NT2/D1 (cell line): ENCODE measurements around the gene SUN1.

ENCODE experiments used
- DNase-seq: peaks from one replicate; pipeline ENCODE4 v3.0.0-alpha.2; 2011; ENCODE audit warnings: low read depth, low spot score
- H3K27me3 ChIP-seq: 2 replicates; pipeline ENCODE4 v1.6.0; 2011; ENCODE audit warnings: mild to moderate bottlenecking; ENCODE audit not compliant: insufficient read length, insufficient read depth
- H3K36me3 ChIP-seq: 2 replicates; pipeline ENCODE4 v1.6.1; 2011; ENCODE audit warnings: mild to moderate bottlenecking, low read length, mixed read lengths; ENCODE audit not compliant: insufficient read depth, insufficient read length
- H3K4me1 ChIP-seq: 2 replicates; pipeline ENCODE4 v1.5.1; 2011; ENCODE audit not compliant: insufficient read depth, insufficient read length
- H3K4me3 ChIP-seq: 2 replicates; pipeline ENCODE4 v1.5.1; 2011; ENCODE audit warnings: low read depth; ENCODE audit not compliant: insufficient read length
- H3K9ac ChIP-seq: 2 replicates; pipeline ENCODE4 v1.6.0; 2011; ENCODE audit warnings: low read depth; ENCODE audit not compliant: insufficient read length
- H3K9me3 ChIP-seq: 2 replicates; pipeline ENCODE4 v1.5.1; 2011; ENCODE audit warnings: mild to moderate bottlenecking, low read length; ENCODE audit not compliant: insufficient read depth
- SUZ12 ChIP-seq: IDR thresholded peaks from 2 replicates; pipeline ENCODE4 v1.6.1; 2011; ENCODE audit not compliant: insufficient read length, insufficient read depth; ENCODE audit errors: extremely low read depth
- YY1 ChIP-seq: IDR thresholded peaks from 2 replicates; pipeline ENCODE4 v1.6.1; 2011; ENCODE audit not compliant: insufficient read length, insufficient read depth
- ZNF274 ChIP-seq: IDR thresholded peaks from 2 replicates; pipeline ENCODE4 v1.6.1; 2011; ENCODE audit warnings: mild to moderate bottlenecking, low read depth, low read length

The SUN1 gene

GRCh38 chr7:876077-876971 is 44.0 kb downstream of the SUN1 start, which contains the start of gene GET4:
Gene GET4, plus strand, starts transcription at chr7:876554. Its CDS starts 92 bp downstream, at chr7:876646.
- H3K9me3 ChIP-seq: peaks cover 4% of the 10 kb centered on the region; the same call in 1 of the 2 replicates
- no peaks in the 10 kb centered on the region for H3K27me3 ChIP-seq
- peak within 1 kb of the TSS; percentile 89 for H3K4me3 ChIP-seq
- no peak for TF ChIP-seq ZNF274
- no peak for TF ChIP-seq SUZ12
- peak; percentile 63 for TF ChIP-seq YY1
- DNase-seq: peak; percentile 98
- peaks cover 7% of the 10 kb centered on the region for H3K4me1 ChIP-seq
- H3K9ac ChIP-seq: peak within 1 kb of the TSS; percentile 96
- peaks cover 63% of the 10 kb centered on the region for H3K36me3 ChIP-seq

GRCh38 chr7:876972-877311 is 44.7 kb downstream of the SUN1 start:
- Histone ChIP-seq H3K36me3 (peaks cover 63% of the 10 kb centered on the region), H3K4me1 (peaks cover 8% of the 10 kb centered on the region), H3K27me3 (no peaks in the 10 kb centered on the region), H3K9ac (peak overlapping the region; percentile 96), H3K4me3 (peak overlapping the region; percentile 89), H3K9me3 (peaks cover 4% of the 10 kb centered on the region; the same call in 1 of the 2 replicates)
- DNase-seq: no peak
- TF ChIP-seq ZNF274: no peak
- TF ChIP-seq SUZ12: no peak
- TF ChIP-seq YY1: no peak

GRCh38 chr7:877312-878232 is 45.3 kb downstream of the SUN1 start:
- Histone ChIP-seq H3K9ac (peak overlapping the region; percentile 96), H3K9me3 (peaks cover 4% of the 10 kb centered on the region; the same call in 1 of the 2 replicates), H3K36me3 (peaks cover 63% of the 10 kb centered on the region), H3K27me3 (no peaks in the 10 kb centered on the region), H3K4me1 (peaks cover 11% of the 10 kb centered on the region), H3K4me3 (peak overlapping the region; percentile 89)
- TF ChIP-seq SUZ12 (no peak), YY1 (no peak), ZNF274 (no peak)
- no peak for DNase-seq

DNA sequence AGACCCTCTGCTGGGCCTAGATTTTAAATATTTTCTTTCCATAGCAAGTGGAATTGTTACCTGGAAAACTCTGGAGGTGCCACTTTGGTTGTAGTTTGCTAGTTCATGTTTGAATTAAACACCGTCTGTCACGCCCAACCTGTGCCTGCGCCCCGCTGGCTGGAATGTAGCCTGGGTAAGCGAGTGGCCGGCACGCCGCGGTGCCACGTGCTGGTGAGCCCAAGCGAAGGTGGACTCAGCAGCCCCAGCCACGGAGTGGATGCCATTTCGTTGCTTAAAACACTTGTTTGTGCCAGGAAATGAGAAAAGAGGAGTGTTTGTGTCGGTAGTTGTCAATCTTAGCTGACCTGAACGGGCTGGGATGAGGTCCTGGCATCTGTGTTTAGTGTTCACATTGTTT is 46.8 kb downstream of the SUN1 start:
- peaks cover 64% of the 10 kb centered on the region for H3K36me3 ChIP-seq
- no peak for TF ChIP-seq ZNF274
- TF ChIP-seq SUZ12: no peak
- no peak for TF ChIP-seq YY1
- no peak overlapping the region for H3K4me3 ChIP-seq
- H3K9ac ChIP-seq: no peak overlapping the region
- no peaks in the 10 kb centered on the region; the same call in 1 of the 2 replicates for H3K9me3 ChIP-seq
- peaks cover 12% of the 10 kb centered on the region for H3K4me1 ChIP-seq
- no peak for DNase-seq
- H3K27me3 ChIP-seq: no peaks in the 10 kb centered on the region

DNA sequence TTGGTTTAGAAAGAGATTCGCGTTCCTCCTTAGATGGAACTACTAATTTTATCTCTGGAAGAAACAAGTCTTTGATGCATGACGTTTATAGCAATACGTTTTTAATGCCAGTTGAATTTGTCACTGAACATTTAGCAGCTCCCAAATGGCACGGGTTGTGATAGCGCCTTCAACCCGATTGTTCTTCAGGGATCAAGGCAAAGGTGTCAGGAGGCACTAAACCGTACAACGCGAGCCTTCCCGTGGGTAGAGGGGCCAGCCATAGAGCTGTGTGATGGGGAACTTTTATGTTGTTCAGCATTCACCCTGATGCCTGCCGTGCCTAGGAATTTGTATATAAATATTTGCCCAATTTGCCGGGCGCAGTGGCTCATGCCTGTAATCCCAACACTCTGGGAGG is 47.4 kb downstream of the SUN1 start:
- peaks cover 64% of the 10 kb centered on the region for H3K36me3 ChIP-seq
- H3K9me3 ChIP-seq: no peaks in the 10 kb centered on the region; the same call in 1 of the 2 replicates
- DNase-seq: no peak
- no peak overlapping the region for H3K9ac ChIP-seq
- peaks cover 14% of the 10 kb centered on the region for H3K4me1 ChIP-seq
- TF ChIP-seq YY1: no peak
- no peak overlapping the region for H3K4me3 ChIP-seq
- H3K27me3 ChIP-seq: no peaks in the 10 kb centered on the region

DNA sequence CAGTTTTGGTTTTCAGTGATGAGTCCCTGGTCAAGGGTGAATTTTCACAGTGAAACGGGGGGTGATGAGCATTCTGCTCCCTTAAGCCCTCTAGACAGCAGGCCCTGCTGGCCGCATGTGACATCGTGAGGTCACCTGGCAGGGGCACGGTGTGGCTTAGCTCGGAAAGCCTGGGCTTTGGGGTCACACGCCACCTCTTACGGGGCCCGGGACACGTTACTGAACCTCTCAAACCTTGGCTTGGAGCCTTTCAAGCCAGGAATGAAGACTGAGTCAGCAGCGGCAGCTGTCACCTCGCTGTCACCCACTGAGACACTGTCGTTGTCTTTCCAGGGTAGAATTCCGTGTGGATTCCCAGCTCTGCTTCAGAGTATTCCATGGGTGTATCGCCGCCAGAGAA is 48.2 kb downstream of the SUN1 start:
- Histone ChIP-seq H3K4me3 (no peak overlapping the region), H3K27me3 (no peaks in the 10 kb centered on the region), H3K36me3 (peaks cover 61% of the 10 kb centered on the region), H3K9ac (no peak overlapping the region), H3K4me1 (peaks cover 14% of the 10 kb centered on the region), H3K9me3 (no peaks in the 10 kb centered on the region; the same call in 1 of the 2 replicates)
- DNase-seq: no peak
- TF ChIP-seq SUZ12 (no peak), YY1 (no peak), ZNF274 (no peak)
